HEK293 (cell line): ENCODE data around the gene PCNX3.

Experiments
- CTCF ChIA-PET: fragments of 350-600 bp; formaldehyde crosslinking; extraction: SDS; loops from one replicate; lab custom pipeline; 2021; ENCODE audit warnings: antibody characterized with exemption; lab: Yijun Ruan, JAX
- POLR2A ChIA-PET: fragments of 300-600 bp; formaldehyde crosslinking; extraction: SDS; loops from one replicate; lab custom pipeline; 2020; ENCODE audit warnings: antibody characterized with exemption, inconsistent platforms; lab: Yijun Ruan, JAX
- H3K27ac ChIP-seq: fragments of 200-500 bp; sonication (Bioruptor generic); 2 replicates; pipeline ENCODE4 v1.5.1; 2014; ENCODE audit warnings: low read depth, low read length, control low read depth, inconsistent platforms; ENCODE audit errors: extremely low read depth
- H3K36me3 ChIP-seq, 2 experiments: fragments of 200-500 bp in 1 of 2; sonication (Bioruptor generic) in 1 of 2; 1 replicate in 1 of 2; 2 replicates in 1 of 2; pipeline ENCODE4 v1.5.1; 2014 to 2017; ENCODE audit warnings: inconsistent platforms in 2 of 2, low read length in 2 of 2; ENCODE audit not compliant: control insufficient read depth in 2 of 2, insufficient read depth in 1 of 2
- H3K4me1 ChIP-seq: fragments of 200-500 bp; sonication (Bioruptor generic); 2 replicates; pipeline ENCODE4 v1.5.1; 2014; ENCODE audit warnings: mild to moderate bottlenecking, low read length, inconsistent platforms; ENCODE audit not compliant: control insufficient read depth, insufficient read depth
- H3K4me3 ChIP-seq: 2 replicates; pipeline ENCODE4 v1.5.1; 2011; ENCODE audit warnings: low read depth, mild to moderate bottlenecking, control low read depth, low read length, moderate library complexity
- H3K9me3 ChIP-seq: fragments of 200-500 bp; sonication (Bioruptor generic); 2 replicates; pipeline ENCODE4 v1.5.1; 2014; ENCODE audit warnings: low read depth, low read length, inconsistent platforms; ENCODE audit not compliant: control insufficient read depth, insufficient read depth
- FEZF1 ChIP-seq: fragments of 450-650 bp; formaldehyde crosslinking; IDR thresholded peaks from 2 replicates; pipeline ENCODE4 v1.5.1; 2016; ENCODE audit warnings: missing biosample characterization, missing genetic modification characterization
- GLI2 ChIP-seq: fragments of 450-650 bp; formaldehyde crosslinking; IDR thresholded peaks from 2 replicates; pipeline ENCODE4; 2017; ENCODE audit warnings: missing biosample characterization, missing genetic modification characterization, low read depth, borderline replicate concordance
- GLI4 ChIP-seq: fragments of 450-650 bp; formaldehyde crosslinking; IDR thresholded peaks from 2 replicates; pipeline ENCODE4 v1.5.1; 2016; ENCODE audit warnings: missing biosample characterization, missing genetic modification characterization
- GLIS1 ChIP-seq: fragments of 450-650 bp; formaldehyde crosslinking; IDR thresholded peaks from 2 replicates; pipeline ENCODE4 v1.5.1; 2016; ENCODE audit warnings: missing biosample characterization, missing genetic modification characterization
- IKZF3 ChIP-seq: fragments of 450-650 bp; IDR thresholded peaks from 2 replicates; pipeline ENCODE4 v1.5.0; 2018; ENCODE audit warnings: missing biosample characterization, mild to moderate bottlenecking, missing genetic modification characterization, moderate library complexity
- KLF8 ChIP-seq: fragments of 450-650 bp; formaldehyde crosslinking; IDR thresholded peaks from 2 replicates; pipeline ENCODE4 v1.5.1; 2016; ENCODE audit warnings: missing biosample characterization, missing genetic modification characterization
- PATZ1 ChIP-seq: fragments of 450-650 bp; formaldehyde crosslinking; IDR thresholded peaks from 2 replicates; pipeline ENCODE4 v1.5.1; 2016; ENCODE audit warnings: missing biosample characterization, missing genetic modification characterization
- PRDM10 ChIP-seq: fragments of 450-650 bp; formaldehyde crosslinking; IDR thresholded peaks from 2 replicates; pipeline ENCODE4 v1.5.1; 2016; ENCODE audit warnings: missing biosample characterization, missing genetic modification characterization
- SP3 ChIP-seq: fragments of 450-650 bp; formaldehyde crosslinking; IDR thresholded peaks from 2 replicates; pipeline ENCODE4 v1.5.1; 2016; ENCODE audit warnings: missing biosample characterization, missing genetic modification characterization
- ZBTB1 ChIP-seq: fragments of 450-650 bp; formaldehyde crosslinking; IDR thresholded peaks from 2 replicates; pipeline ENCODE4 v1.5.1; 2016; ENCODE audit warnings: missing biosample characterization, missing genetic modification characterization
- ZNF133 ChIP-seq: fragments of 450-650 bp; formaldehyde crosslinking; IDR thresholded peaks from 2 replicates; pipeline ENCODE4 v1.5.1; 2016; ENCODE audit warnings: missing biosample characterization, missing genetic modification characterization
- ZNF2 ChIP-seq: fragments of 450-650 bp; formaldehyde crosslinking; IDR thresholded peaks from 2 replicates; pipeline ENCODE4 v1.5.1; 2016; ENCODE audit warnings: missing biosample characterization, missing genetic modification characterization
- ZNF394 ChIP-seq: fragments of 450-650 bp; formaldehyde crosslinking; IDR thresholded peaks from 2 replicates; pipeline ENCODE4 v1.5.1; 2016; ENCODE audit warnings: missing biosample characterization, missing genetic modification characterization, mild to moderate bottlenecking, moderate library complexity, borderline replicate concordance
- ZNF830 ChIP-seq: fragments of 450-650 bp; IDR thresholded peaks from 2 replicates; pipeline ENCODE4 v1.5.0; 2018; ENCODE audit warnings: missing biosample characterization, missing genetic modification characterization, low read depth, mild to moderate bottlenecking, moderate library complexity
- ZNF843 ChIP-seq: fragments of 450-650 bp; formaldehyde crosslinking; IDR thresholded peaks from 2 replicates; pipeline ENCODE4 v1.5.1; 2016; ENCODE audit warnings: missing biosample characterization, missing genetic modification characterization
- ZSCAN18 ChIP-seq: fragments of 450-650 bp; formaldehyde crosslinking; IDR thresholded peaks from 2 replicates; pipeline ENCODE4 v1.5.1; 2016; ENCODE audit warnings: missing biosample characterization, missing genetic modification characterization
- TF ChIP-seq, protein P1 (sequence below): fragments of 450-650 bp; formaldehyde crosslinking; conservative IDR thresholded peaks from 2 replicates; pipeline ENCODE4 v1.5.1; 2016; ENCODE audit warnings: low read depth, missing biosample characterization, missing genetic modification characterization
- TF ChIP-seq, protein P2 (sequence below): fragments of 450-650 bp; formaldehyde crosslinking; IDR thresholded peaks from 2 replicates; pipeline ENCODE4 v1.5.1; 2016; ENCODE audit warnings: missing biosample characterization, missing genetic modification characterization

PCNX3 gene

DNA sequence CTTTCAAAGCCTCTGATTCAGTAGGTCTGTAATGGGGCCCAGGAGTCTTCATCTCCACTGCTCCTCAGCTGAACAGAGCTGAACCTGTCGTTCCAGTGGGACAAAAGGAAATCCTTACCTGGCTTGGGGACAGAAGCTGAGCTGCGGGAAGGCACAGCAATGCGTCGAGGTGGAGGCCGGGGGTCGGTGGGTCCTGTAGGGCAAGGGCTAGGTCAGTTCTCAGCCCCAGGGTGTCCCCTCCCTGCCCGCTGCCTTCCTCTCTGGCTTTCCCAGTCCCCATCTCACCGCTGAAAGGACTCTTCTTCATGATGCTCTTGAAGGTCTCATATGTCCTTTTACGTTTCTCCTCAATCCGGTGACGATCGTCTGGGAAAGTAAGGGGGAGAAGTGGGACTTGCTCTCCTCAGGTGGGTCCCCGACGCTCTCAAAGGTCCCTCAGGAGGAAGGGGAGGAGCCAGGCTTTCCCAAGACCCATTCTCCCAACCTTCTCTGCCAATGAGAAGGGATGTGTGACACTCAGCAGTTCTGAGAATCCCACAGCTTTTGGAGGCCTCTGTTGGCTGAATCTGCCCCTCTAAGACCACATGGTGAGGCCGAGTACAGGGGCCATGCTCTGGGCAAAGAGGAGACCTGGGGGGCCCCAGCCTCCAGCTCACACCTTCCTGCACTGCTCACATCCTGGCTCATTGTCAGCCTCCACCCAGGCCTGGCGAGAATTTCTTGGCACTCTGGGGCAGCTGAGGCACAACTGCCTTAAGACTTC lies 40.2 kb downstream of the PCNX3 start:
- CTCF ChIA-PET: interaction anchor here (0.6 to 1.3 kb wide), 2 partner anchors 30 to 162 kb away, joined by 3 to 4 read pairs; no protein-coding TSS in a partner anchor
- POLR2A ChIA-PET: interaction anchor here (0.6 to 1.4 kb wide), 5 partner anchors 18 to 647 kb away, joined by 3 to 4 read pairs (median 3); partner anchors contain the start of genes PCNX3, RNASEH2C and SIPA1
- peaks cover 8% of the 10 kb centered on the region for H3K4me1 ChIP-seq
- H3K27ac ChIP-seq: no peak overlapping the region
- H3K9me3 ChIP-seq: no peaks in the 10 kb centered on the region
- H3K4me3 ChIP-seq: no peak overlapping the region
- peaks cover 7 to 78% of the 10 kb centered on the region in 2 experiments; a peak in 2 of 3 replicates for H3K36me3 ChIP-seq
- no peak for TF ChIP-seq GLI4 (tag by site-specific recombination)
- TF ChIP-seq ZSCAN18 (tag by site-specific recombination): no peak
- TF ChIP-seq ZNF2 (tag by site-specific recombination): no peak
- no peak for TF ChIP-seq IKZF3 (tag by site-specific recombination)
- TF ChIP-seq FEZF1 (tag by site-specific recombination): no peak
- TF ChIP-seq ZNF133 (tag by site-specific recombination): no peak
- TF ChIP-seq PRDM10 (tag by site-specific recombination): no peak
- TF ChIP-seq GLIS1 (tag by site-specific recombination): no peak
- no peak for TF ChIP-seq ZBTB1 (tag by site-specific recombination)
- TF ChIP-seq KLF8 (tag by site-specific recombination): no peak
- no peak for TF ChIP-seq ZNF843 (tag by site-specific recombination)
- TF ChIP-seq SP3: no peak
- TF ChIP-seq, protein P1, sequence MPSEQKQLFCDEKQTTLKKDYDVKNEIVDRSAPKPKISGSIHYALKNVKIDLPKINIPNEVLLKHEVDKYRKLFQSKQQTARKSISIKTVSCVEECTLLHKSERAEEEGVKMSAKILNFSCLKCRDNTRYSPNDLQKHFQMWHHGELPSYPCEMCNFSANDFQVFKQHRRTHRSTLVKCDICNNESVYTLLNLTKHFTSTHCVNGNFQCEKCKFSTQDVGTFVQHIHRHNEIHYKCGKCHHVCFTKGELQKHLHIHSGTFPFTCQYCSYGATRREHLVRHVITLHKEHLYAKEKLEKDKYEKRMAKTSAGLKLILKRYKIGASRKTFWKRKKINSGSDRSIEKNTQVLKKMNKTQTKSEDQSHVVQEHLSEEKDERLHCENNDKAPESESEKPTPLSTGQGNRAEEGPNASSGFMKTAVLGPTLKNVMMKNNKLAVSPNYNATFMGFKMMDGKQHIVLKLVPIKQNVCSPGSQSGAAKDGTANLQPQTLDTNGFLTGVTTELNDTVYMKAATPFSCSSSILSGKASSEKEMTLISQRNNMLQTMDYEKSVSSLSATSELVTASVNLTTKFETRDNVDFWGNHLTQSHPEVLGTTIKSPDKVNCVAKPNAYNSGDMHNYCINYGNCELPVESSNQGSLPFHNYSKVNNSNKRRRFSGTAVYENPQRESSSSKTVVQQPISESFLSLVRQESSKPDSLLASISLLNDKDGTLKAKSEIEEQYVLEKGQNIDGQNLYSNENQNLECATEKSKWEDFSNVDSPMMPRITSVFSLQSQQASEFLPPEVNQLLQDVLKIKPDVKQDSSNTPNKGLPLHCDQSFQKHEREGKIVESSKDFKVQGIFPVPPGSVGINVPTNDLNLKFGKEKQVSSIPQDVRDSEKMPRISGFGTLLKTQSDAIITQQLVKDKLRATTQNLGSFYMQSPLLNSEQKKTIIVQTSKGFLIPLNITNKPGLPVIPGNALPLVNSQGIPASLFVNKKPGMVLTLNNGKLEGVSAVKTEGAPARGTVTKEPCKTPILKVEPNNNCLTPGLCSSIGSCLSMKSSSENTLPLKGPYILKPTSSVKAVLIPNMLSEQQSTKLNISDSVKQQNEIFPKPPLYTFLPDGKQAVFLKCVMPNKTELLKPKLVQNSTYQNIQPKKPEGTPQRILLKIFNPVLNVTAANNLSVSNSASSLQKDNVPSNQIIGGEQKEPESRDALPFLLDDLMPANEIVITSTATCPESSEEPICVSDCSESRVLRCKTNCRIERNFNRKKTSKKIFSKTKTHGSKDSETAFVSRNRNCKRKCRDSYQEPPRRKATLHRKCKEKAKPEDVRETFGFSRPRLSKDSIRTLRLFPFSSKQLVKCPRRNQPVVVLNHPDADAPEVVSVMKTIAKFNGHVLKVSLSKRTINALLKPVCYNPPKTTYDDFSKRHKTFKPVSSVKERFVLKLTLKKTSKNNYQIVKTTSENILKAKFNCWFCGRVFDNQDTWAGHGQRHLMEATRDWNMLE: no peak
- no peak for TF ChIP-seq ZNF394 (tag by site-specific recombination)
- TF ChIP-seq GLI2 (tag by site-specific recombination): no peak
- TF ChIP-seq PATZ1 (tag by site-specific recombination): no peak
- TF ChIP-seq ZNF830 (tag by site-specific recombination): no peak
- TF ChIP-seq, protein P2, sequence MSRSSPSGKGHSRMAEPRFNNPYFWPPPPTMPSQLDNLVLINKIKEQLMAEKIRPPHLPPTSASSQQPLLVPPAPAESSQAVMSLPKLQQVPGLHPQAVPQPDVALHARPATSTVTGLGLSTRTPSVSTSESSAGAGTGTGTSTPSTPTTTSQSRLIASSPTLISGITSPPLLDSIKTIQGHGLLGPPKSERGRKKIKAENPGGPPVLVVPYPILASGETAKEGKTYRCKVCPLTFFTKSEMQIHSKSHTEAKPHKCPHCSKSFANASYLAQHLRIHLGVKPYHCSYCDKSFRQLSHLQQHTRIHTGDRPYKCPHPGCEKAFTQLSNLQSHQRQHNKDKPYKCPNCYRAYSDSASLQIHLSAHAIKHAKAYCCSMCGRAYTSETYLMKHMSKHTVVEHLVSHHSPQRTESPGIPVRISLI: no peak
